ENCODE results near the gene TXNIP. TPM values are rescaled to one million over a fixed set of nuclear protein-coding genes. Genes with fewer than 3 reads are reported as not detected.
A peak's percentile ranks its signal among the peaks of the same experiment; 100 is the strongest.

TXNIP gene
- total and polyA plus RNA-seq, 2 of the 4 experiments (the other 2 are of a cell fraction): 36.4 to 77.2 TPM

GRCh38 chr1:145993618-145994390 is 2.6 kb downstream of the TXNIP start:
- H3K79me1 ChIP-seq (ENCODE audit: low read depth in 1 of 2, low read length in 2 of 2): peaks cover 22 to 35% of the 10 kb centered on the region in 2 experiments
- H3K4me2 ChIP-seq (ENCODE audit: low read depth, low read length): peak overlapping the region; percentile 92
- no peak overlapping the region for H2BK20ac ChIP-seq (ENCODE audit: low read depth, low read length)
- BruUV-seq (replicated peaks): no TSS peak
- no peak overlapping the region for H2BK120ac ChIP-seq (ENCODE audit: low read depth, low read length)
- in situ Hi-C loops (cut with MboI; ENCODE audit: low sequenced_read_pairs): no loop called here
- intact Hi-C loops (cut with micrococcal nuclease): no loop called here
- peaks cover 12% of the 10 kb centered on the region; the same call in 1 of the 2 replicates for H4K20me1 ChIP-seq (ENCODE audit: insufficient read depth, low read length)
- ChIA-PET POLR2A (ENCODE audit: unreplicated experiment) (interaction anchor here (1.8 kb wide), 1 partner anchor 15 kb away, joined by 6 read pairs; no protein-coding TSS in a partner anchor), CTCF (interaction anchor here (1.0 kb wide), 1 partner anchor 14 kb away, joined by 3 read pairs; no protein-coding TSS in a partner anchor)
- 60% methylated on average over 1 of the region's 6 CpGs; no CpG with 5 or more reads in 1 of the 2 experiments for WGBS, 2 experiments (ENCODE audit: extremely low coverage in 2 of 2, insufficient read length in 1 of 2)
- no peak overlapping the region for H3K18ac ChIP-seq (ENCODE audit: low read depth, low read length)
- no peak overlapping the region for H2AFZ ChIP-seq (replicated peaks; ENCODE audit: low read length, poor library complexity)
- peaks cover 8% of the 10 kb centered on the region for H3K4me1 ChIP-seq (ENCODE audit: control insufficient read depth, insufficient read depth, low read length)
- peak overlapping the region; percentile 47; the same call in 1 of the 2 replicates for H3K14ac ChIP-seq (replicated peaks; ENCODE audit: low read depth, low read length)
- no peak overlapping the region for H3K56ac ChIP-seq (ENCODE audit: extremely low read depth, insufficient read depth, low read length)
- peak overlapping the region; percentile 97; the same call in 1 of the 2 replicates for H3K9ac ChIP-seq (ENCODE audit: low read depth, low read length)
- H2AK5ac ChIP-seq (ENCODE audit: low read depth, low read length): no peak overlapping the region
- H2BK15ac ChIP-seq (ENCODE audit: low read depth, low read length): no peak overlapping the region
- H4K5ac ChIP-seq (ENCODE audit: low read depth, low read length): no peak overlapping the region
- H2AK9ac ChIP-seq (replicated peaks; ENCODE audit: low read depth, low read length, poor library complexity): no peak overlapping the region
- peaks cover 13% of the 10 kb centered on the region for H3K36me3 ChIP-seq (ENCODE audit: control insufficient read depth, insufficient read depth, low read length)
- H3K4ac ChIP-seq (ENCODE audit: low read depth, low read length): no peak overlapping the region
- H3K9me3 ChIP-seq (ENCODE audit: control insufficient read depth, insufficient read depth, low read length): no peaks in the 10 kb centered on the region
- dilution Hi-C loops (cut with HindIII; ENCODE audit: low sequenced_read_pairs, unreplicated experiment): no loop called here
- H3K27ac ChIP-seq (ENCODE audit: insufficient read depth, low read length): no peak overlapping the region
- peak overlapping the region; percentile 87; the same call in 1 of the 2 replicates for H3K4me3 ChIP-seq (ENCODE audit: insufficient read depth, low read depth, low read length)
- H3K27me3 ChIP-seq (ENCODE audit: control insufficient read depth, insufficient read depth, low read length): no peaks in the 10 kb centered on the region
- peak overlapping the region; percentile 76 for H3K23ac ChIP-seq (ENCODE audit: low read depth, low read length)
- H3K9me1 ChIP-seq (ENCODE audit: insufficient read depth, low read length): peaks cover 9% of the 10 kb centered on the region
- DNase-seq (no peak), ATAC-seq (ENCODE audit: low read depth) (no peak)
- no peak overlapping the region for H2BK5ac ChIP-seq (ENCODE audit: low read depth, low read length, poor library complexity, severe bottlenecking)
- no peak overlapping the region for H4K91ac ChIP-seq (ENCODE audit: insufficient read depth, low read depth, low read length)
- H4K8ac ChIP-seq (ENCODE audit: low read depth in 2 of 2, low read length in 2 of 2): no peak overlapping the region
- TF ChIP-seq CHD1 (IDR thresholded peaks at IDR 0.05; ENCODE audit: low read depth, low read length) (no peak), USF2 (IDR thresholded peaks at IDR 0.05; ENCODE audit: low read depth, low read length) (no peak), POLR2A (IDR thresholded peaks at IDR 0.05; ENCODE audit: low read depth, low read length) (no peak), ELK1 (IDR thresholded peaks at IDR 0.05; ENCODE audit: borderline replicate concordance, low read depth, low read length) (no peak), RFX5 (IDR thresholded peaks at IDR 0.05; ENCODE audit: low read depth, low read length) (no peak), SMC3 (IDR thresholded peaks at IDR 0.05; ENCODE audit: low read depth, low read length) (no peak), CEBPB (IDR thresholded peaks at IDR 0.05; ENCODE audit: low read depth, low read length) (no peak), FOS (IDR thresholded peaks at IDR 0.05; ENCODE audit: low read depth, low read length) (no peak), BHLHE40 (IDR thresholded peaks at IDR 0.05; ENCODE audit: low read depth, low read length) (no peak), NFE2L2 (IDR thresholded peaks at IDR 0.05; ENCODE audit: low read depth, low read length) (no peak), CTCF (conservative IDR thresholded peaks at IDR 0.05; ENCODE audit: low read depth, low read length) (no peak), RAD21 (IDR thresholded peaks at IDR 0.05; ENCODE audit: low read length) (no peak), RCOR1 (IDR thresholded peaks at IDR 0.05; ENCODE audit: insufficient replicate concordance, low read length) (no peak), MAFK (IDR thresholded peaks at IDR 0.05; ENCODE audit: low read depth, low read length) (no peak), MAZ (IDR thresholded peaks at IDR 0.05; ENCODE audit: borderline replicate concordance, low read depth, low read length) (no peak)
